NCI-H146 (cell line): Measurements from ENCODE around the gene ODAD4.
A peak's percentile ranks its signal among the peaks of the same experiment; 100 is the strongest.

ENCODE experiments used
- DNase-seq: peaks from one replicate; lab custom pipeline; 2025; lab: John Stamatoyannopoulos, UW

The ODAD4 gene

DNA sequence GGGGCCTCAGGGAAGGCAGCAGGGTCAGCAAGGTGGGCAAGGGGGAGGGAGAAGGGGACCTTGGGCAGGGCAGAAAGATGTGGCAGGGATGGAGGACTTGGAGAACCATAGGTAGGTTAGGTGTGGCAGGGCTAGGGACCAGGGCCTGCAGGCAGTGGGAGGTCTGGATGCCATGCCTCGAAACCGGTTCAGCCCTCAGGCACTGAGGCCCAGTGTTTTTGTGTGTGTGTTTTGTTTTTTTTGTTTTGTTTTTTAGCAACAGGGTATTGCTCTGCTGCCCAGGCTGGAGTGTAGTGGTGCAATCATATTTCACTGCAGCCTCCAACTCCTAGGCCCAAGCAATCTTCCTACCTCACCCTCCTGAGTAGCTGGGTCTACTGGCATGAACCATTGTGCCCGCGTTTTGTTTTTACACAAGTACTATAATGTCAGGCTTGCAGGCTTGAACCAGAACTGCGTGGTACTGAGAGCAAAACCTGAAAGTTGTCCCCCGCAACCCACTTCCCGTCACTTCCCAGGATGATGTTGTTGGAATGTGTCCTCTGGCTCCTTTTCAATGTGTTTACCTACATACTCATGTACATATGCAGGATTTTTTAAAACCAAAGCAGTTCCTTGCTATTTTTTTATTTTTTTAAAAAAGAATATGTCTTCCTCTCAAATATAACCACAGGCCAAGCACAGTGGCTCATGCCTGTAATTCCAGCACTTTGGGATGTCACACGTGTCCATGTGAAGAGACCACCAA lies 12.4 kb downstream of the ODAD4 start:
- DNase-seq: no peak

DNA sequence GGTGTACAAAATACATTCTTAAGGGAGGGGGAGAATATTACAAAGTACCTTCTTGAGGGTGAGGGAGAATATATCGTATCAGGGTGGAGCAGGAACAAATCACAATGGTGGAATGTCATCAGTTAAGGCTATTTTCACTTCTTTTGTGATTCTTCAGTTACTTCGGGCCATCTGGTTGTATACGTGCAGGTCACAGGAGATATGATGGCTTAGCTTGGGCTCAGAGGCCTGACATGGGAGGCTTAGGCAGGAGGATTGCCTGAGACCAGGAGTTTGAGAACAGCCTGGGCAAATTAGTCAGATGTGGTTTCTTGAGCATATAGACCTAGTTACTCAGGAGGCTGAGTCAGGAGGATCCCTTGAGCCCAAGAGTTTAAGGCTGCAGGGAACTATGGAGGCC lies 13.1 kb downstream of the ODAD4 start:
- DNase-seq: no peak

DNA sequence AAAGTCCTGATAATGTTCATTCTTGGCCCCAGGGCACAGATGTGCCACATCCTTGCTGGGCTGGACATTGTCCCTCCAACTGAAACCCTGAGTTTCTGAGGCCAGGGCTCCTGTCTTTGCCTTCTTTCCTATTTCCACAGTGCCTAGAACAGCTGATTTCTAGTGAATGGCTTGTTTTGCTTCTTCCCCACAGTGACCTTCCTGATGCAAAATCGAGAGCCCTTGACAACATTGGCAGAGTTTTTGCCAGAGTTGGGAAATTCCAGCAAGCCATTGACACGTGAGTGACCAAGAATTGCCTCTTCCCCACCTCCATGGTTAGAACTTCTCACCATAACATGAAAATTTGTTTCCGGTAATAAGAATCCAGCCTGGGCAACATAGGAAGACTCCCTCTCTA lies 14.5 kb downstream of the ODAD4 start:
- no peak for DNase-seq

DNA sequence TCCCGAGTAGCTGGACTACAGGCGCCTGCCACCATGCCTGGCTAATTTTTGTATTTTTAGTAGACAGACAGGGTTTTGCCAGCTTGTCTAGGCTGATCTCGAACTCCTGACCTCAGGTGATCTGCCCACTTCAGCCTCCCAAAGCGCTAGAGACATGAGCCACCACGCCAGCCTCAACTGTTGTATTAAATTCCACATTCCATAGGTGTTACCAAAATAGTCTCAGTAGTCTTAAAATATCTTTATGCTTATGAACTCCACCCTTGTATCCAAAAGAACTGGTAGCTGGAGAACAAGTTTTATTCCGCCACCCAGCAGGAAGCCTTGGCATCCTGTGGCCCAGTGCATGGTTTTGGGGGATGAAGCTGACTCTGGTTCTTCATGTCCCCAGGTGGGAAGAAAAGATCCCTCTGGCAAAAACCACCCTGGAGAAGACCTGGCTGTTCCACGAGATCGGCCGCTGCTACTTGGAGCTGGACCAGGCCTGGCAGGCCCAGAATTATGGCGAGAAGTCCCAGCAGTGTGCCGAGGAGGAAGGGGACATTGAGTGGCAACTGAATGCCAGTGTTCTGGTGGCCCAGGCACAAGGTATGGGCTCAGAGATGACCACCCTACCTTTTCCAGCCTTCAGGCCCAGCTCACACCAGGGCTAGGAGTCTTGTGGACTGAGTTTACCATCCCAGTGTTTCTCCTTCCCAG lies 18.5 kb downstream of the ODAD4 start:
- no peak for DNase-seq

DNA sequence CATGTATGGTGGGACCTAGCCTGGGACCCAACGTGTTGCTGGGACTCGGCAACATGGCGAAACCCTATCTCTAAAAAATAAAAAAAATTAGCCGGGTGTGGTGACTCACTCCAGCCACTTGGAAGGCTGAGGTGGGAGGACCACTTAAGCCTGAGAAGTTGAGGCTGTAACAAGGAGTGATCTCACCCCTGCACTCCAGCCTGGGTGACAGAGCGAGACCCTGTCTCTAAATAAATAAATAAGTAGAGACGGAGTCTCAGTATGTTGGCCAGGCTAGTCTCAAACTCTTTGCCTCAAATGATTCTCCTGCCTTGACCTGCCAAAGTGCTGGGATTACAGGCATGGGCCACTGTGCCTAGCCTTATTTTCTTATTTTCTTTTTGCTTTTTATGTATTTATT lies 26.1 kb downstream of the ODAD4 start:
- no peak for DNase-seq

DNA sequence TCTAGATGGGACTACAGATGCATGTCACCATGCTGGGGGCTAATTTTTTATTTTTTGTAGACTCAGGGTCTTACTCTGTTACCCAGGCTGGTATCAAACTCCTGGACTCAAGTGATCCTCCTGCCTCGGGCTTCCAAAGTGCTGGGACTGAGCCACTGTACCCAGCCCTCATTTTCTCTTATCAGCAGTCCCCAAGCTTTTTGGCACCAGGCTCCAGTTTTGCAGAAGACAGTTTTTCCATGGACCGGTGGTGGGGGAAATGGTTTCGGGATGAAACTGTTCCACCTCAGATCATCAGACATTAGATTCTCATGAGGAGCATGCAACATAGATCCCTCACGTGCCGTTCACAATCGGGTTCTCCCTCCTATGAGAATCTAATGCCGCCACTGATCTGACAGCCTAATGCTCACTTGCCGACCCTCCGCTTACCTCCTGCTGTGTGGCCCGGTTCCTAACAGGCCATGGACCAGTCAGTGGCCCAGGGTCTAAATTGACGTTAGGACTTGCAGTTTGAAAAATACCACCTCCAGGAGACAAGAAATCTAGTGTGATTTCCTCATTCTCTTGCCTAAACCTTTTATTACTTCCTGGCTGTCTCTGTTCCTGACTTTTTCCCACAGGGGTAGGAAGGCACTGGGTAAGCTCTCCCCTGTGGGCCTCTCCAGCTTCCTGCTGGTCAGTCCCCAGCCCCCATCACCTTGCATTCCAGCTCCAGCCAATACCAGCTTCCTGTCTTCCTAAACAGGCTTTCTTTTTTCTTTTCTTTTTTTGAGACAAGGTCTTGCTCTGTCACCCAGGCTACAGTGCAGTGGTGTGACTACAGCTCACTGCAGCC lies 26.8 kb downstream of the ODAD4 start:
- DNase-seq: no peak

DNA sequence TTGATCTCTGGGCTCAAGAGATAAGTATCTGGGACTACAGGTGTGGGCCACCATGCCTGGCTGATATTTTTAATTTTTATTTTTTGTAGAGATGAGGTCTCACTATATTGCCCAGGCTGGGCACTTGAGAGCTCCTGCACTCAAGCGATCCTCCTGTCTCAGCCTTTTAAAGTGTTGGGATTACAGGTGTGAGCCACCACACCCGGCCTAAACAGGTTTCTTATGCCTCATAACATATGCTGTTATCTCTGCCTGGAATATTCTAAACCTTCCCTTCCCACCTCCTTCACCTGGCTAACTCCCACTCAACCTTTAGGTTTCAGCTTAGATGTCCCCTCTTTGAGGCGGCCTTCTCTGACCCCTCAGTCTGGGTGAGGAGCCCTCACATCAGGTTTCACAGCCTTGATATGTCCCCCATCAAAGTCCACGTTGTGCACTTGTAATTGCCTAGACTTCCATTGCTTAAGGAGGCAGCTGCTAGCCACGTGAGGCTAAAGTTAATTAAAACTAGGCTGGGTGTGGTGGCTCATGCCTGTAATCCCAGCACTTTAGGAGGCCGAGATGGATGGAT lies 27.5 kb downstream of the ODAD4 start:
- no peak for DNase-seq

DNA sequence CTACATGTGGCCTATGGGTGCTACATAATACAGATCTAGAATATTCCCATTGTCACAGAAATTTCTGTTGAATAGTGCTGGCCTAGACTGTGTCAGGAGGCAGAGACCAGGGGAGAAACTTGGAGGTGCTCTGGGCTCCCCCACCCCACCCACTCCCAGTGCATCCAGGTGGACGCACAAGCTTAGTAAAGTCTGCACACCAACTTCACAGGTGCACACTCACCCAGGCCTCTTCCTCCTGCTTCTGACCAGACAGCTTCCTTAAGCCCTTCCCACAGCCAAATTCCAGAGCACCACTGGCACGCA lies 28.6 kb downstream of the ODAD4 start:
- DNase-seq: no peak

DNA sequence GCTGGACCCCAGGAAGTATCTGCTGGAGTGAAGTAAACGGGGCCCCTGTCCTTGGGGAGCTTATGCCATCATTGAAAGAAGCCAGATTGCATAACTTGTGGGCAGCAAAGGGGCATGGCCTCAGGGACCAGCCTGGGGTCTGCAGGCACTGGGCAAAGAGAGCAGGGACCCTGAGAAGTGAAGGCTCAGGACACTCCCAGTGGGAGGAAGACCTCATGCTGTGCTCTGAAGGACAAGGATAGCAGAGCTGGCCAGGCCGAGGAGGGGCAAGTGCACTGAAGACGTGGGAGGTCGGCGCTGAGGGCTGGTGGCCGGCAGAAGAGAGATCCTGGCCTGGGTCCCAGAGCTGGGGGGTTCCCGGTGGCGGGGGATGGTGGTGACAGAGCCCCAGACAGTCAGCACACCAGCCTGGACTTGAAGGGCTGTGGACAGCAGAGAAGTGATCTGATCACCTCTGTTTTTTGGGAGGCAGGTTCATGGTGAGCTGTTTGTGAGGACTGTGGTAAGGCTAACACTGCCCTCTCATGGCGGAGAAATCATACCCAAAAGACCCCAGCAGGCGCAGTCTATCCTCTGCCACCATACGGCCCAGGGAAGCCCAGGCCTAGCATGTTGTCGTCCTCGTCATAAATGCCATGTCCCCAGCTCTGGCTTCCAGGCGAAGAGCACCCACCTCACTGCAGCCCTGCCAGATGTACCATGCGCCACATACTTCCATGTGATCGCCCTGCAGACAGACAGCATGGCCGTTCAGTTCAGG lies 29.1 kb downstream of the ODAD4 start:
- no peak for DNase-seq

DNA sequence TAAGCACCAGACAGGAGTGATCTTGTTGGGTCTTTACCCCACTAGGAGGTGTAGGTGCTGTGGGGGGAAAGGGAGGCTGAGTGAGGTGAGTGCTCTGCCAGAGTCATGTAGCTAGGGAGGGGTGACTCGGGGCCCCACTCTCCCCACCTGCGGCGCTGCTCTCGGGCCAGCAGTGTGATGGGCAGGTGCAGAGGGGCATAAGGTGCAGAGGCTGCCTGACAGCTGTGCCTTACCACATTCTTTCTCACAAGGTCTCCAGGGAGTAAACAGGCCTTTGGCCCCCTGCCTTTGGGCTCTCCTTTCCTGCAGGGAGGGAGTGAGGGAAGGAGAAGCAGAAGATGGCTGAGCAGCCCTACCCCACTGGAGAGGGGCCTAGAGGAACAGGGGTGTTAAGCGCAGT lies 31.7 kb downstream of the ODAD4 start:
- DNase-seq: no peak

DNA sequence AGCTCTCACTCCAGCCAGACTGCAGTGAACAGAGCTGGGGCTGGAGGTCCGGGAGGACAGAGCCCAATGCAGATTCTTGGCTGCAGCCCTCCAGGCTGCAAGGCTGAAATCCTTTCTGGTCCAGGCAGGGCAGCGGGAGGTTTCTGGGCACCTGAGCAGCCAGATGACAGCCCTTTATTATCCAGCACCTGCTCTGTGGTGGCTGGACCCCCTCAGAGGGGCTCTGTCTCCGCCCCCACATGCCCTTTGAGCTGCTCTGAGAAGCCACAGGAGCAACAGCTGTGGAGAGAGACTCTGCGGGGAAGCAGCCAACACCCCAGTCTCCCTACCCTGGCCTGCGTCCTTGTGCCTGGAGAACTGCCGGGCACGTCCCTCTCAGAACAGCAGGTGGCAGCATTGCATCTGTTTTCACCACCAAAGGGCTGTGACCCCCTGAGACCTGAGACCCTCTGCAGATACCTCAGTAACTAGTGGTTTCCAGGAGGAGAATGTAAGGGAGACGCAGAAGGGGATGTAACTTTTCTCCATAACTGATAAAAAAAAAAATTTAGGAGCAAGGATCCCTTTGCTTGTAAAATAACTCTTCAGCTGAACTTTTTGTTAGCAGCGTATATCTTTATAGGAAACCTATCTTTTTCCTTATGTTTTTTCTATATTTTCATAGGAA lies 32.5 kb downstream of the ODAD4 start:
- peak; percentile 80 for DNase-seq

DNA sequence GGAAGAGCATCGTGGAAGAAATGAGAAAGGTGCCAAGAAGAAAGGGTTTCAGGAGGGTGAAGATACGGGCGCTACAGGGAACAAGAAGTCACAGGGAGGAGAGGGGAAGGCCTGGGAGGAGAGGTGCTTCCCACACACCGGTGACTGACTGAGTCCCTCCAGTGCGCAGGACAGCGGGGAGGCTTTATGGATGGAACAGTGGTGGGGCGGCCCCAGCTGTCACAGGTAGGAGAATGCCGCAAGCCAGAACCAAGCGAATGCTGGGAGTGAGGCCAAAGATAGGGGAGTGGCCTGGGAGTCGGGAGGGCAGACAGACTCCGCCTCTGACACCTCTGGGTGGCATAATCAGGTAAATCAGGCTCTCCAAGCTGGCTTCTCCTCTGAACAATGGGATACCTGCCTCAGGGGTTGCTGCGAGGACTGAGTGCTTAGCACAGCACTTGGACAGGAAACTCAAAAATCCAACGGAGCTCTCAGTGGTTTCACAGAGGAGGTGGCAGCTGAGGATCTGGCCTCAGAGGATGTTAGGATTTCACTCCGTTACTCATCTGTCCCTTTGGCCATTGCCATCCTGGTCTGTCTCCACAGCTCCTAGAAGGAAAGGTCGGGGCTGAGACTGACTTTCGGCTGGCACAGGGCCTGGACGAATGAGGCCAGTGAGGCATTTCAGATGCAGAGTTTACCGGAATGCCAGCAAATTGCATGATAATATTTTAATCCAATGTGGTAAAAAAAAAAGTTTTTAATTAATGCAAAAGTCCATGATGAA lies 35.5 kb downstream of the ODAD4 start:
- DNase-seq: peak; percentile 97

DNA sequence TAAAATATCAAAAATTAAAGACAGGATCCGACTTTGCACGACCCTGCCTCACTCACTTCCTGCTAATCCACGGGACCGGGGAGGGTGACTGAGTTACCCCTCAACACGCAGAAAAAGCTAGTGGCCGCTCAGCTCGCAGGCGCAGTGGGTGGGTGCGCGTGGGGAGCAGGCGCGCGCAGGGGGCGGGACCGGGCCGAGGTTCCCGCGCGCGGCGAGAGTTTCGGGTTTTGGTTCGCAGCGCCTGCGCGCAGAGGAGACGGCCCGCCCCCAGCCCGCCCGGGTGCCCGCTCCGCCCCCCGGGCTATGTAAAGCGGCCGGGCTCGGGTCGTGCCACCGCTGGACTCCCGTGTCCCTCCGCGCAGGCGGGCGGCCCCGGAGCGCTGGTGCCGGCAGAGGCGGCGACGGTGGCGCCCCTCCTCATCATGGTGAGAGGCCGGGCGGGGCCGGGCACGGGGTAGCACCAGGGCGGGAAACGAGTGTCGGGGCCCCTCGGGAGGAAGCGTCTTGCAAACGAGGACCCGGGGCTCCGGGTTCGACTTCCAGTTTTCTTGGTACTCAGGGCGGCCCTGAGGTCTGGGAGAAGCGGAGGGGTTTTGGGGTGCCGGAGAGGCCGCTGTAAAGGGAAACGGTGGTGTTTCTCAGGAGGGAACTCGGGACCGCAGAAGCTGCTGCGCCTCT lies 36.2 kb downstream of the ODAD4 start, which contains the start of gene CNP:
Gene CNP (plus strand): TSS at position 333 of the 678 bp plus-strand sequence. CDS start 90 bp downstream, at position 423.
- DNase-seq: peak; percentile 90

DNA sequence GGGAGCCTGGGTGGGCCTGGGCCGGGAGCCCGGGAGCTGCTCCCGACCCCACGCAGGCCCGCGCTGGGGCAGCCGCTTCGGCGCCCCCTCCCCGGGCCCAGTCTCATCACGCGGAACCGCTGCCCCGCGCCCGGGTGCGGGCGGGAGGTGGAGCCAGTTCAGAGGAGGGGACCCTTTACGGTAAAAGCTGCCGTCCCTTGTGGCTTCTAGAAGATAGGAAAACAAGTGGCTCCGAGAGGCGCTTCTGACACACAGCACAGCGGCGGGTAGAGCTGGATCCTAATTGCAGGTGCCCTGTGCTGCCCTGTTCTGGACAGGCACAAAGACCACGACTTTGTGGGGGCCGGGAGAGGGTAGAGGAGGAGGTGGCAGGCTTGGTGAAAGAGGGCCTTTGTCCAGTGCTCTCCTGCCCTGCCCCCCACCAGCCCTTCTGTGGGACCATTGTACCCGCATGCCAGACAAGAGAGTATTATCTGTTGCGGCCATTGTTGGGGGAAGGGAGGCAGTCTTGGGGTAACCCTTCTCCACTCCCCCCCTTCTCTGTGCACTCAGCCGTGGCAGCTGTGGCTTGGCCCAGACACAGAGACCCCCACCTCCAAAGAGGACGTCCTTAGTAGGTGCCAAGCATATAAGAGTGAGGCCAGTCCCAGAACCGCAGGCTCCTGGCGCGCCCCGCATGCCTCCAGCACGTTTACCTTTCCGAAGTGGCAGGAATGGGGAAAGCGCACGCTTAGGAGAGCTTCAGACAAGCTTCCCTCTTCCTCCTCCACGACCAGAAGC lies 36.9 kb downstream of the ODAD4 start:
- peak; percentile 31 for DNase-seq

DNA sequence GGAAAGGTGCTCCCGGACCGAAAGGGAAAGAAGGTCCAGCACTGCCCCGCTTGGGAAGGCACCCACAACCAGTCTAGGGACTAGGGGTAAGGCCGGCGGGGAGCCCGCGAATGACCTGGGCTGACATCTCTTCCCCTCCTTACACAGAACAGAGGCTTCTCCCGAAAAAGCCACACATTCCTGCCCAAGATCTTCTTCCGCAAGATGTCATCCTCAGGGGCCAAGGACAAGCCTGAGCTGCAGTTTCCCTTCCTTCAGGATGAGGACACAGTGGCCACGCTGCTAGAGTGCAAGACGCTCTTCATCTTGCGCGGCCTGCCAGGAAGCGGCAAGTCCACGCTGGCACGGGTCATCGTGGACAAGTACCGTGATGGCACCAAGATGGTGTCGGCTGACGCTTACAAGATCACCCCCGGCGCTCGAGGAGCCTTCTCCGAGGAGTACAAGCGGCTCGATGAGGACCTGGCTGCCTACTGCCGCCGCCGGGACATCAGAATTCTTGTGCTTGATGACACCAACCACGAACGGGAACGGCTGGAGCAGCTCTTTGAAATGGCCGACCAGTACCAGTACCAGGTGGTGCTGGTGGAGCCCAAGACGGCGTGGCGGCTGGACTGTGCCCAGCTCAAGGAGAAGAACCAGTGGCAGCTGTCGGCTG lies 37.6 kb downstream of the ODAD4 start:
- DNase-seq: no peak

DNA sequence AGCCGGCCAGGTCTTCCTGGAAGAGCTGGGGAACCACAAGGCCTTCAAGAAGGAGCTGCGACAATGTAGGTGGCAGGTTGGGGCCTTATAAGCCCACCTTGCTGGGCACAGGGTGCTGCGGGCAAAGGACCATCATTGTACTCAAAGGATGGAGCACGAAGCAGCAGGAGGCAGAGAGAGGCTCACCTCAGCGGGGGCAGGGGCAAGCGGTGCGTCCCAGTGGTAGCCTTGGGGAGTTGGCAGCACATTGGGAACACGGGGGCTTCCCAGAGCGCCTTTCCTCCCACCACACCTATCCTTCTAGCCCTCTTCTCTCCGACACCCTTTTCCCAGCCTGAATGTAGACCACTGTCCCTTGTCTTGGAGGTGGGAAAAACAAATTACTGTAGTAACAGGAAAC lies 38.3 kb downstream of the ODAD4 start:
- no peak for DNase-seq

DNA sequence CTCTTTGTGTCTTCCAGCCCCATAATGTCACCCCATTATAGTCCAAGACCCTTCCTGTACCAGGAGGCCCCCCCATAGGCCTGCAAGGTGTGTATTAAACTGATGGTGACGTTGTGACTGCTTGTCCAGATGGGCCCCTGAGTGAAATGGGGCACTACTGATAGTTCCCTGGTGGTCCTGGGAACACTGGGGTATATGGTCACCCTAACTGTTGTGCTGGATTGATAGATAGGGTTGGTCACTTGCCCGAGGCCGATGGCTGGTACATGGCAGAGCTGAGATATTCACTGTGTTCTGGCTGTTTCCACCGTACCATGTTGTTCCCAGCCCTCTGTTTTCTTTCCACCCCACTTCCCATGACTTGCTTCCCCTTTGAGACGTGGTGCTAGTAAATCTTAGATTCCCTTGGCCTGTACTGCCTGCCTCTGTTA lies 40.5 kb downstream of the ODAD4 start:
- no peak for DNase-seq

DNA sequence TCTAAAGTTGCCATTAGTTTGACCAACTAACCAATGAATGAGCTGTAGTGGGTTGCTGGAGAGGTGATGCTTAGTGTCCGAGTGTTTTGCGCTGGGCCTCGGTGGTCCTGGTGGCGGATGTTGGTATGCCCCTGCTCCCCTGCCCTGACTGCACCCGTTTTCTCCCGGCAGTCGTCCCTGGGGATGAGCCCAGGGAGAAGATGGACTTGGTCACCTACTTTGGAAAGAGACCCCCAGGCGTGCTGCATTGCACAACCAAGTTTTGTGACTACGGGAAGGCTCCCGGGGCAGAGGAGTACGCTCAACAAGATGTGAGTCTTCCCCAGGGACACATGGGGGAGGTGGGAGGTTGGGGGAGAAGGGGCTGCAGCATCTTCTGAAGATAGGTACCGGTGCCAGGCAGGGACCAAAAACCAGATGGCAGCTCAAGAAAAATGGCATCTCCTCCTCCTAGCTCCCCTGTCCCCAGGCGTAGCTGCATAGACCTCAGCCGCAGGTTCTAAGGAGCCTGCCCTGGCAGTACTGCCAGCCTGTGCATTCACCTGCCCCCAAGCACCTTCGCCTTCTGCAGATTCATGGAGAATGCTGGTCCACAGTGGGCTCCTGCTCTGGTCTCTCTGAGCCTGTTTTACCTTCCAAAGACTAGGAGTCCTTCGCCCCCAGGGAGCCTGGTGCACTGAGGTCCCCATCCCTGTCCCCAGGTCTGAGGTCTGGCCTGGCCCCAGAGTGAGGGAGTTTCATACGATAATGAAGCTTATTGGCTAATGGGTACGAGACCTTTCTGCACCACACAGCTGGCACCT lies 41.5 kb downstream of the ODAD4 start:
- no peak for DNase-seq
